HG02885 (cell line): ENCODE data around the gene CYP4F11.
"Not testable (repeated sequence)": the region's sequence is repeated elsewhere in the genome, so short reads cannot be mapped to it uniquely, and the experiment has no call there.

ENCODE experiments used
- ATAC-seq: cut with Tn5 transposase; IDR thresholded peaks from one replicate; pipeline ENCODE4 v1.9.1; 2021; ENCODE audit warnings: mild to moderate bottlenecking; ENCODE audit not compliant: unreplicated experiment, poor library complexity

Gene CYP4F11

DNA sequence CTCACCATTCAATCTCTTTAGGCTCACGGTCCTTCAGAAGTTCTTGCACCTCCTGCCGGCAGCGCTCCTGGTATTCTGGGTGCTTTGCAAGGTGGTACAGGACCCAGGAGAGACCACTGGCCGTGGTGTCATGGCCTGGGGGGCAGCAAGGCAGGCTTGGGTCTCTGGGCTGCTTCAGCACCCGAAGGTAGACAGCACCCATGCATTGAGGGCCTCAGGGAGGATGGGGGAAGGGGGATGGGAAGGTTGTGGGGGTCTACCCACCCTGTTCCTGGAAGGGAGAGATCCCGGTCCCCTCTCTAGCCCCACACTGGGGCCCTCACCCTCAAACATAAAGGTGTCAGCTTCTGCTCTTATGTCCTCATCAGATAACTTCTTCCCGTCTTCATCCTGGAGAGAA is 48.4 kb downstream of the CYP4F11 start:
- no peak for ATAC-seq

GRCh38 chr19:15885167-15885566 is 49.2 kb downstream of the CYP4F11 start:
- no peak for ATAC-seq

DNA sequence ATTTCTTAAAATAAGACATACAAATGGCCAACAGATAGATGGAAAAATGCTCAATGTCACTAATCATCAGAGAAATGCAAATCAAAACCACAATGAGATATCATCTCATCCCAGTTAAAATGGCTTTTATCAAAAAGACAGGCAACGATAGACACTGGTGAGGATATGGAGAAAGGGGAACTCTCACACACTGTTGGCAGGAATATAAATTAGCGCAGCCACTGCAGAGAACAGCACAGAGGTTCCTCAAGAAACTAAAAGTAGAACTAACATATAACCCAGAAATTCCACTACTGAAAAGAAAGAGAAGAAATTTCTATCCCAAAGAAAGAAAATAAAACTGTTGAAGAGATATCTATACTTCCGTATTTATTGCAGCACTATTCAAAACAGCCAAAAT is 51.0 kb downstream of the CYP4F11 start:
- ATAC-seq = not testable (repeated sequence)

DNA sequence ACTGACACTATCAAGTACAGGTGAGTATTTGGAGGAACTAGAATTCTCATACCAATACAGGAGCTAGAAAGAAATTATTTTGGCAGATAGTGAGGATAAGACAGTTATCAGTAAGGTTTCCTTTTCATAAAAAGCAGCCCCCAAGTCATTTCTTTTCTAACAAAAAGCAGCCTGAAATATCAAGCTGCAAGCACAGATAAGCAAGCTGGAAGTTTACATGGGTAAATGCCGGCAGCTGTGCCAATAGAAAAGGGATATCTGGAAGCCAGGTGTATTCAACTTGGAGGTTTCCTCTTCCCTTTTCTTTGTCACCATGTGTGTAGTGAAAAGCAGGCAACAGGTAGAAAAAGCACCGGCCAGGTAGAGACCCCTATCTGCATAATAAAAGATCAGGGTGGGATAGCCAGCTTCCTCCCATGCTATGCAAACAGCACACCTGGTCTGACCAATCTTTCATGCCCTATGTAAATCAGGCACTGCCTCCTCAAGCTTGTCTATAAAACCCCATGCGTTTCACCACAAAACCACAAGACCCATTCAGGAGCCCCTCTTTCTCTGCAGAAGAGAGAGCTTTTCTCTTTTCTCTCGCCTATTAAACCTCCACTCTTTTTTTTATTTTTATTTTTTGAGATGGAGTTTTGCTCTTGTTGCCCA is 59.4 kb downstream of the CYP4F11 start:
- no peak for ATAC-seq

GRCh38 chr19:15873771-15874170 is 60.6 kb downstream of the CYP4F11 start:
- ATAC-seq = not testable (repeated sequence)

- ATAC-seq = no peak
These were observed 62.8 kb downstream of the CYP4F11 start for GRCh38 chr19:15871570-15871969.

- no peak for ATAC-seq
These were observed 64.5 kb downstream of the CYP4F11 start for GRCh38 chr19:15869873-15870272.

GRCh38 chr19:15869109-15869555 is 65.2 kb downstream of the CYP4F11 start:
- no peak for ATAC-seq

DNA sequence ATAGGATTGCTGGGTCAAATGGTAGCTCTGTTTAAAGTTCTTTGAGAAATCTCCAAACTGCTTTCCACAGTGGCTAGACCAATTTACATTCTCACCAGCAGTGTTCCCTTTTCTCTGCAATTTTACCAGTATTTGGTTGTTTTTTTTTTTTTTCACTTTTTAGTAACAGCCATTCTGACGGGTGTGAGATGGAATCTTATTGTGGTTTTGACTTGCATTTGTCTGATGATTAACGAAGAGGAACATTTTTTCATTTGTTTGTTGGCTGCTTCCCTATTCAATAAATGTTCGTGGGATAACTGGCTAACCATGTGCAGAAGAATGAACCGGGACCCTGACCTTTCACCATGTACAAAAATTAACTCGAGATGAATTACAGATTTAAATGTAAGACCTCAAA is 67.7 kb downstream of the CYP4F11 start:
- no peak for ATAC-seq

GRCh38 chr19:15864824-15865223 is 69.5 kb downstream of the CYP4F11 start:
- no peak for ATAC-seq

GRCh38 chr19:15863272-15863671 is 71.1 kb downstream of the CYP4F11 start:
- ATAC-seq = no peak

DNA sequence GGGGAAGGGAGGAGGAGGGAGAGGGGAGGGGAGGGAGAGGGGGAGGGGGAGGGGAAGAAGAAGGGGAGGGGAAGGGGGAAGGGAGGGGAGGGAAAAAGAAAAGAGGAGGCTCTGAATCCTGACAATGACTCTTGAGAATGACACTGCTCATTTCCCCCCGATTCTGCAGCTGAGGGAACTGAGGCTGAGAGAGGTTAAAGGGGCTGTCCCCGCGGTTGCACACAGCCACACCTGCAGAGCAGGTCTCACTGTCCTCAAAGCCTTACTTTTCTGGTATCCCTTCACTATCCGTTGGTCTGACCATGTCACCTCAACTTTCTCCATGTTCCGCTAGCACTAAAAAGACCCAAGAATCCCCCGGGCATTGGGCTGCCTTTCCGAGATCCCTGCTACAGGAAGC is 71.9 kb downstream of the CYP4F11 start:
- no peak for ATAC-seq
